Neural cell (in vitro differentiated cells): ENCODE measurements around the gene CLDN6. TPM values are rescaled to one million over a fixed set of nuclear protein-coding genes. Genes with fewer than 3 reads are reported as not detected.

ENCODE experiments used
- H2AFZ ChIP-seq: fragments of 200-600, 300-800 bp; sonication (generic), shearing (Covaris generic); 2 replicates; pipeline ENCODE4 v1.6.0; 2014; ENCODE audit warnings: low read depth, mild to moderate bottlenecking, antibody characterized with exemption, low read length, moderate library complexity
- H3F3A ChIP-seq: fragments of 200-600 bp; shearing (Covaris generic); 2 replicates; pipeline ENCODE4 v1.6.1; 2016; ENCODE audit warnings: mild to moderate bottlenecking, moderate library complexity, mixed read lengths, antibody characterized with exemption, low read length; ENCODE audit not compliant: insufficient read depth, poor library complexity, severe bottlenecking
- H3K27ac ChIP-seq: fragments of 200-600, 300-800 bp; sonication (generic), shearing (Covaris generic); 2 replicates; pipeline ENCODE4 v1.5.1; 2014; ENCODE audit warnings: mild to moderate bottlenecking, low read length, moderate library complexity
- H3K27me3 ChIP-seq: fragments of 300-800, 200-600 bp; sonication (generic), shearing (Covaris generic); 2 replicates; pipeline ENCODE4 v1.6.0; 2014; ENCODE audit warnings: mild to moderate bottlenecking, low read depth, low read length, moderate library complexity; ENCODE audit not compliant: insufficient read depth
- H3K36me3 ChIP-seq: fragments of 300-800, 200-600 bp; sonication (generic), shearing (Covaris generic); 2 replicates; pipeline ENCODE4 v1.5.1; 2014; ENCODE audit warnings: mild to moderate bottlenecking, antibody characterized with exemption, low read length, moderate library complexity; ENCODE audit not compliant: insufficient read depth
- H3K4me2 ChIP-seq: fragments of 300-800, 200-600 bp; sonication (generic), shearing (Covaris generic); 2 replicates; pipeline ENCODE4 v1.6.0; 2014; ENCODE audit warnings: mild to moderate bottlenecking, low read length
- H3K4me3 ChIP-seq: fragments of 300-800, 200-600 bp; sonication (generic), shearing (Covaris generic); 2 replicates; pipeline ENCODE4 v1.5.1; 2014; ENCODE audit warnings: mild to moderate bottlenecking, low read length, moderate library complexity
- H3K79me2 ChIP-seq: fragments of 200-600 bp; shearing (Covaris generic); replicated peaks from 2 replicates; pipeline ENCODE4 v1.6.0; 2014; ENCODE audit warnings: mild to moderate bottlenecking, low read length, moderate library complexity; ENCODE audit not compliant: insufficient read depth
- H3K9ac ChIP-seq: fragments of 300-800, 200-600 bp; sonication (generic), shearing (Covaris generic); 2 replicates; pipeline ENCODE4 v1.6.1; 2016; ENCODE audit warnings: mild to moderate bottlenecking, low read length, mixed read lengths
- H3K9me2 ChIP-seq: fragments of 200-600 bp; shearing (Covaris generic); 2 replicates; pipeline ENCODE4 v1.6.1; 2016; ENCODE audit warnings: mild to moderate bottlenecking, low read length, mixed read lengths; ENCODE audit not compliant: insufficient read depth
- H3K9me3 ChIP-seq: fragments of 200-600, 300-800 bp; sonication (generic), shearing (Covaris generic); 2 replicates; pipeline ENCODE4 v1.6.1; 2016; ENCODE audit warnings: mild to moderate bottlenecking, mixed run types, low read length, moderate library complexity, mixed read lengths
- H4K20me1 ChIP-seq: fragments of 200-600 bp; shearing (Covaris generic); 2 replicates; pipeline ENCODE4 v1.6.1; 2016; ENCODE audit warnings: mild to moderate bottlenecking, mixed run types; ENCODE audit not compliant: insufficient read depth
- CTCF ChIP-seq: fragments of 450-650 bp; IDR thresholded peaks from 2 replicates; pipeline ENCODE4 v1.5.1; 2014; ENCODE audit warnings: antibody characterized with exemption, mild to moderate bottlenecking, moderate library complexity; ENCODE audit not compliant: poor library complexity, severe bottlenecking
- EP300 ChIP-seq: fragments of 450-650 bp; conservative IDR thresholded peaks from 2 replicates; pipeline ENCODE4 v1.6.1; 2014; ENCODE audit warnings: antibody characterized with exemption, mild to moderate bottlenecking, moderate library complexity; ENCODE audit not compliant: poor library complexity, severe bottlenecking
- EZH2 ChIP-seq: fragments of 200-600, 300-800 bp; shearing (Covaris generic), sonication (generic); IDR thresholded peaks from 2 replicates; pipeline ENCODE4 v1.6.1; 2014; ENCODE audit warnings: antibody characterized with exemption, low read length, borderline replicate concordance, mild to moderate bottlenecking; ENCODE audit not compliant: insufficient read depth, poor library complexity, severe bottlenecking
- MXI1 ChIP-seq: fragments of 450-650 bp; conservative IDR thresholded peaks from 2 replicates; pipeline ENCODE4 v1.6.1; 2014; ENCODE audit warnings: antibody characterized with exemption, mild to moderate bottlenecking; ENCODE audit not compliant: poor library complexity, severe bottlenecking
- POLR2AphosphoS5 ChIP-seq: IDR thresholded peaks from 2 replicates; pipeline ENCODE4 v1.6.1; 2012
- RAD21 ChIP-seq: fragments of 450-650 bp; conservative IDR thresholded peaks from 2 replicates; pipeline ENCODE4 v1.6.1; 2014; ENCODE audit warnings: antibody characterized with exemption, mild to moderate bottlenecking, moderate library complexity
- REST ChIP-seq: IDR thresholded peaks from 2 replicates; pipeline ENCODE4 v1.6.1; 2012; ENCODE audit warnings: borderline replicate concordance
- SMC3 ChIP-seq: fragments of 450-650 bp; conservative IDR thresholded peaks from 2 replicates; pipeline ENCODE4 v1.6.1; 2014; ENCODE audit warnings: antibody characterized with exemption, mild to moderate bottlenecking, moderate library complexity; ENCODE audit not compliant: poor library complexity
- TAF1 ChIP-seq: IDR thresholded peaks from 2 replicates; pipeline ENCODE4 v1.6.1; 2012; ENCODE audit warnings: low read depth
- polyA plus RNA-seq: library from polyadenylated mRNA; depleted of rRNA; stranded (reverse); fragments of >200 nt; gene quantifications from 2 replicates; pipeline ENCODE4 v1.2.3, GENCODE V29; 2014

Gene CLDN6
- polyA plus RNA-seq, 1 donor from 2014 or later: not detected

GRCh38 chr16:3047387-3047720 lies 29.4 kb upstream of the CLDN6 start:
- peaks cover 73% of the 10 kb centered on the region for H3K27me3 ChIP-seq
- H3K9ac ChIP-seq: no peak overlapping the region
- H3K9me3 ChIP-seq: no peaks in the 10 kb centered on the region
- H3K4me3 ChIP-seq: no peak overlapping the region
- no peak for TF ChIP-seq TAF1
- TF ChIP-seq REST: no peak
- no peak for TF ChIP-seq POLR2AphosphoS5
- TF ChIP-seq SMC3: no peak
- TF ChIP-seq RAD21: no peak
- no peak for TF ChIP-seq MXI1
- TF ChIP-seq CTCF: no peak
- no peak for TF ChIP-seq EP300
- TF ChIP-seq EZH2: no peak
- H2AFZ ChIP-seq: no peak overlapping the region
- H3K27ac ChIP-seq: no peak overlapping the region
- H3K36me3 ChIP-seq: no peaks in the 10 kb centered on the region
- H3K4me2 ChIP-seq: no peak overlapping the region
- no peaks in the 10 kb centered on the region for H3F3A ChIP-seq
- H3K9me2 ChIP-seq: no peaks in the 10 kb centered on the region
- H3K79me2 ChIP-seq: no peaks in the 10 kb centered on the region
- no peaks in the 10 kb centered on the region for H4K20me1 ChIP-seq

GRCh38 chr16:3046641-3047386 lies 28.8 kb upstream of the CLDN6 start:
- Histone ChIP-seq H3K27ac (no peak overlapping the region), H3K27me3 (peaks cover 75% of the 10 kb centered on the region), H3K9me3 (no peaks in the 10 kb centered on the region), H2AFZ (no peak overlapping the region), H3K36me3 (no peaks in the 10 kb centered on the region), H3K4me3 (peak overlapping the region; percentile 65), H3K9me2 (no peaks in the 10 kb centered on the region), H3F3A (no peaks in the 10 kb centered on the region), H4K20me1 (no peaks in the 10 kb centered on the region), H3K9ac (no peak overlapping the region), H3K79me2 (no peaks in the 10 kb centered on the region), H3K4me2 (no peak overlapping the region)
- TF ChIP-seq EZH2 (peak; percentile 68), RAD21 (no peak)
